PC-3 (cell line): ENCODE data around the gene LRRN4CL. TPM values are rescaled to one million over a fixed set of nuclear protein-coding genes. Genes with fewer than 3 reads are reported as not detected.

ENCODE experiments used
- ATAC-seq: fragments of 200-7000 bp; cut with Tn5 transposase; 2 replicates; pipeline ENCODE4 v1.9.1; 2020; ENCODE audit warnings: mild to moderate bottlenecking, moderate library complexity
- BruUV-seq: library from RNA; stranded (reverse); fragments of 400-500 nt; replicated peaks from 2 replicates; lab custom pipeline; 2021; lab: Mats Ljungman, UMichigan
- CTCF ChIA-PET: fragments of 300-600 bp; sonication (Branson Sonifier 250); formaldehyde crosslinking; loops from one replicate; lab custom pipeline; 2022; ENCODE audit warnings: antibody characterized with exemption; lab: Charles Lee
- POLR2A ChIA-PET: fragments of 300-600 bp; sonication (Branson Sonifier 250); formaldehyde crosslinking; loops from one replicate; lab custom pipeline; 2022; ENCODE audit warnings: antibody characterized with exemption; ENCODE audit not compliant: unreplicated experiment; lab: Charles Lee
- DNase-seq: peaks from one replicate; pipeline ENCODE4 v3.0.0-alpha.2; 2015
- H2AFZ ChIP-seq: fragments of 300-600 bp; sonication (generic); 2 replicates; pipeline ENCODE4 v1.6.0; 2016; ENCODE audit warnings: antibody characterized with exemption, low read length
- H3F3A ChIP-seq: fragments of 300-600 bp; sonication (generic); one replicate; pipeline ENCODE4 v1.6.0; 2017; ENCODE audit warnings: antibody characterized with exemption, low read length, control low read depth, mild to moderate bottlenecking; ENCODE audit not compliant: unreplicated experiment
- H3K27ac ChIP-seq: fragments of 300-600 bp; sonication (generic); 2 replicates; pipeline ENCODE4 v1.5.1; 2016; ENCODE audit warnings: mild to moderate bottlenecking, low read length
- H3K27me3 ChIP-seq: fragments of 300-600 bp; sonication (generic); 2 replicates; pipeline ENCODE4 v1.6.1; 2016; ENCODE audit warnings: low read length, mixed read lengths
- H3K36me3 ChIP-seq: fragments of 300-600 bp; sonication (generic); 2 replicates; pipeline ENCODE4 v1.6.1; 2016; ENCODE audit warnings: low read depth, mixed run types, low read length, mixed read lengths
- H3K4me1 ChIP-seq: fragments of 300-600 bp; sonication (generic); 2 replicates; pipeline ENCODE4 v1.5.1; 2016; ENCODE audit warnings: low read length; ENCODE audit not compliant: insufficient read depth
- H3K4me2 ChIP-seq: fragments of 300-600 bp; sonication (generic); 2 replicates; pipeline ENCODE4 v1.6.0; 2016; ENCODE audit warnings: low read length
- H3K4me3 ChIP-seq: fragments of 300-600 bp; sonication (generic); 2 replicates; pipeline ENCODE4 v1.5.1; 2016; ENCODE audit warnings: mild to moderate bottlenecking, low read length, mixed read lengths
- H3K79me2 ChIP-seq: fragments of 300-600 bp; sonication (generic); 2 replicates; pipeline ENCODE4 v1.6.1; 2017; ENCODE audit warnings: low read length, mixed read lengths
- H3K9ac ChIP-seq: fragments of 300-600 bp; sonication (generic); 2 replicates; pipeline ENCODE4 v1.6.0; 2016; ENCODE audit warnings: mild to moderate bottlenecking, low read length
- H3K9me2 ChIP-seq: fragments of 300-600 bp; sonication (generic); replicated peaks from 2 replicates; pipeline ENCODE4 v1.6.1; 2016; ENCODE audit warnings: mixed run types, low read length, mixed read lengths
- H3K9me3 ChIP-seq: fragments of 300-600 bp; sonication (generic); 2 replicates; pipeline ENCODE4 v1.6.1; 2016; ENCODE audit warnings: low read length, mixed read lengths
- H4K20me1 ChIP-seq: fragments of 300-600 bp; sonication (generic); 2 replicates; pipeline ENCODE4 v1.6.1; 2016; ENCODE audit warnings: low read length, mixed read lengths
- EZH2 ChIP-seq: fragments of 300-600 bp; sonication (generic); IDR thresholded peaks from one replicate; pipeline ENCODE4 v1.6.1; 2017; ENCODE audit warnings: antibody characterized with exemption, mild to moderate bottlenecking, low read length; ENCODE audit not compliant: unreplicated experiment
- EZH2phosphoT487 ChIP-seq: fragments of 300-600 bp; sonication (generic); IDR thresholded peaks from 2 replicates; pipeline ENCODE4 v1.6.1; 2018; ENCODE audit warnings: mild to moderate bottlenecking, antibody characterized with exemption, low read length, borderline replicate concordance
- intact Hi-C: fragments of 100-400 bp; cut with micrococcal nuclease; formaldehyde crosslinking; loops from 2 replicates; pipeline ENCODE4 v1.9.0; 2023
- total RNA-seq: library from RNA; depleted of rRNA; stranded (reverse); fragments of >200 nt; gene quantifications from 2 replicates; pipeline ENCODE4 v1.2.3, GENCODE V29; 2014
- TF ChIP-seq, protein P1 (sequence below): fragments of 300-600 bp; sonication (generic); conservative IDR thresholded peaks from 2 replicates; pipeline ENCODE4 v1.5.1; 2017; ENCODE audit warnings: antibody characterized with exemption, low read depth, mild to moderate bottlenecking, low read length

Gene LRRN4CL
- total RNA-seq, 1 experiment from 2014 or later, result 0.51 TPM

- Histone ChIP-seq H3K9ac (no peak overlapping the region), H3K27ac (no peak overlapping the region), H3K9me3 (no peaks in the 10 kb centered on the region), H3K27me3 (no peaks in the 10 kb centered on the region), H3K36me3 (no peaks in the 10 kb centered on the region; the same call in 1 of the 2 replicates), H4K20me1 (no peaks in the 10 kb centered on the region), H2AFZ (peak overlapping the region; percentile 83), H3K79me2 (peaks cover 29% of the 10 kb centered on the region), H3F3A (peaks cover 8% of the 10 kb centered on the region), H3K4me3 (no peak overlapping the region), H3K9me2 (no peaks in the 10 kb centered on the region), H3K4me2 (peak overlapping the region; percentile 16; the same call in 1 of the 2 replicates), H3K4me1 (peaks cover 23% of the 10 kb centered on the region)
- TF ChIP-seq EZH2phosphoT487 (no peak), EZH2 (no peak)
- TF ChIP-seq, protein P1, sequence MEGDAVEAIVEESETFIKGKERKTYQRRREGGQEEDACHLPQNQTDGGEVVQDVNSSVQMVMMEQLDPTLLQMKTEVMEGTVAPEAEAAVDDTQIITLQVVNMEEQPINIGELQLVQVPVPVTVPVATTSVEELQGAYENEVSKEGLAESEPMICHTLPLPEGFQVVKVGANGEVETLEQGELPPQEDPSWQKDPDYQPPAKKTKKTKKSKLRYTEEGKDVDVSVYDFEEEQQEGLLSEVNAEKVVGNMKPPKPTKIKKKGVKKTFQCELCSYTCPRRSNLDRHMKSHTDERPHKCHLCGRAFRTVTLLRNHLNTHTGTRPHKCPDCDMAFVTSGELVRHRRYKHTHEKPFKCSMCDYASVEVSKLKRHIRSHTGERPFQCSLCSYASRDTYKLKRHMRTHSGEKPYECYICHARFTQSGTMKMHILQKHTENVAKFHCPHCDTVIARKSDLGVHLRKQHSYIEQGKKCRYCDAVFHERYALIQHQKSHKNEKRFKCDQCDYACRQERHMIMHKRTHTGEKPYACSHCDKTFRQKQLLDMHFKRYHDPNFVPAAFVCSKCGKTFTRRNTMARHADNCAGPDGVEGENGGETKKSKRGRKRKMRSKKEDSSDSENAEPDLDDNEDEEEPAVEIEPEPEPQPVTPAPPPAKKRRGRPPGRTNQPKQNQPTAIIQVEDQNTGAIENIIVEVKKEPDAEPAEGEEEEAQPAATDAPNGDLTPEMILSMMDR, result peak; percentile 76
- DNase-seq, result peak; percentile 85
- ChIA-PET CTCF (interaction anchor here (0.5 to 2.5 kb wide), 11 partner anchors 12 to 286 kb away, joined by 3 to 12 read pairs (median 5); partner anchors contain the start of genes C11orf98, CSKMT and ZBTB3), POLR2A (interaction anchor here (0.6 to 1.1 kb wide), 2 partner anchors 10 to 24 kb away, joined by 3 to 19 read pairs; partner anchors contain the start of gene UQCC3)
- BruUV-seq, result no TSS peak
- ATAC-seq, result peak; percentile 89
- intact Hi-C loops, result loop anchor here (1.0 kb wide), 1 partner anchor 13 kb away; no protein-coding TSS in a partner anchor
Observed at GRCh38 chr11:62680825-62681240, 8.5 kb downstream of the LRRN4CL start.

DNA sequence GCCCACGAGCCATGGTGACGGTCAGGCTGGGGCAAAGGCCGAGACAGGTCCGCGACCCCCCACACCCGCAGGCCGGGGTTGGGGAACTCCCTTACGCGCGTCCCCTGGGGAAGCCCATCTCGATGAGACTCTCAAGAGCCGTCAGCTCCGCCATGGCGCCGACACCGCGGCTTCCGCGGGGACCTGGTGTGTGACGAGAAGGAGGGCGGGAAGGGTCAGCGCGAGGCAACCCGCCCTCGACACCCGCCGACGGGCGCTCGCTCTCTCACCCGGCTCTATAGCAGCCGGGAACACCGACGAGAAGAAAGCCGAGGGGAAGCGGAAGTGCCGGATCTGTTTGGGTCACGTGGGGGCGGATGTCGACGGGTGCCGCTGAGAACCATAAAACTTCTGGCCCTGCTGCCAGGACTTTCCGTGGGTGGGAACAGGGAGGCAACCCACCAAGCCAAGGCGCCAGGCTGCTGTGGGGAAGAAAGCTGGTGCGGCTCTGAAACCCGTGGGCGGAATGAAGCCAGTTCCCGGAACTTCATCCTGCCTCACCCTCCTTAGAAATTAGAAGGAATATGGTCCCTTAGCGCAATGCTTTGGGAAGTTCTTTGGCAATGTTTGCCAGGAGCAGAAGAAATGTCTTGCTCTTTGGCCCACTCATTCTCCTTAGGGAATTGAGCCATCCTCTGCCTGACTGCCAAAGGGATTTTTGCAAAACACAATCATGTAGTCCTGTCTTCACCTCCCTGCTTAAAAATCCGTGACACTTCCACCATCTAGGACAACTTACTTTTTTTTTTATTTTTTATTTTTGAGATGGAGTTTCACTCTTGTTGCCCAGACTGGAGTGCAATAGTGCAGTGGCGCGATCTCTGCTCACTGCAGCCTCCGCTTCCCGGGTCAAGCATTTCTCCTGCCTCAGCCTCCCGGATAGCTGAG, 10.3 kb downstream of the LRRN4CL start, which contains the start of gene UBXN1:
TSS of gene UBXN1 (minus strand) at position 304 of the 927 bp plus-strand sequence. CDS start at position 154, 150 bp downstream.
- peak; percentile 62 for ATAC-seq
- DNase-seq, result peak; percentile 86
- Histone ChIP-seq H3K4me1 (peaks cover 23% of the 10 kb centered on the region), H4K20me1 (no peaks in the 10 kb centered on the region), H3K79me2 (peaks cover 34% of the 10 kb centered on the region), H3K27me3 (no peaks in the 10 kb centered on the region), H3K4me3 (peak within 1 kb of the TSS; percentile 98), H3K27ac (peak within 1 kb of the TSS; percentile 53), H3F3A (peaks cover 8% of the 10 kb centered on the region), H3K9me3 (no peaks in the 10 kb centered on the region), H3K9ac (peak within 1 kb of the TSS; percentile 91), H3K4me2 (peak within 1 kb of the TSS; percentile 94), H3K36me3 (peaks cover 4% of the 10 kb centered on the region), H2AFZ (peak within 1 kb of the TSS; percentile 97), H3K9me2 (no peaks in the 10 kb centered on the region)
- TF ChIP-seq, protein P1, result no peak
- no peak for TF ChIP-seq EZH2
- no peak for TF ChIP-seq EZH2phosphoT487
- intact Hi-C loops, result loop anchor here (5.0 kb wide), 1 partner anchor 48 kb away; the partner anchor contains the start of genes HNRNPUL2 and TTC9C
- ChIA-PET POLR2A (no interaction called here), CTCF (no interaction called here)
- TSS peak; percentile 82 for BruUV-seq
